Upper lobe of left lung (tissue), 6 donors: ENCODE data around the gene CHST13. TPM values are rescaled to one million over a fixed set of nuclear protein-coding genes. Genes with fewer than 3 reads are reported as not detected.

Experiments
- ATAC-seq, 2 donors: fragments of 200-7000 bp; cut with Tn5 transposase; one replicate each; pipeline ENCODE4 v1.9.1; 2022; ENCODE audit warnings: mild to moderate bottlenecking in 2 of 2, moderate library complexity in 2 of 2; ENCODE audit not compliant: low FRiP score in 2 of 2
- DNase-seq, 2 donors: peaks; one replicate each; pipeline ENCODE4 v3.0.0-alpha.2; 2019 to 2020
- H3K27ac ChIP-seq, 4 donors: fragments of 200-600 bp; sonication (generic); one replicate each; pipeline ENCODE4 v1.5.1; 2016 to 2019
- H3K27me3 ChIP-seq, 4 donors: fragments of 200-600 bp; sonication (generic); one replicate each; pipeline ENCODE4 v1.5.1; 2017 to 2019
- H3K36me3 ChIP-seq, 4 donors: fragments of 200-600 bp; sonication (generic); one replicate each; pipeline ENCODE4 v1.5.1; 2016 to 2019
- H3K4me1 ChIP-seq, 4 donors: fragments of 200-600 bp; sonication (generic); one replicate each; pipeline ENCODE4 v1.5.1; 2018 to 2019
- H3K4me3 ChIP-seq, 4 donors: fragments of 200-600 bp; sonication (generic); one replicate each; pipeline ENCODE4 v1.5.1; 2017 to 2019; ENCODE audit warnings: mild to moderate bottlenecking in 2 of 4, moderate library complexity in 1 of 4
- H3K9me3 ChIP-seq, 4 donors: fragments of 200-600 bp; sonication (generic); one replicate each; pipeline ENCODE4 v1.5.1; 2018 to 2019
- CTCF ChIP-seq, 6 experiments: fragments of 450-650 bp in 4 of 6; fragments of 200-600 bp in 2 of 6; sonication (generic) in 2 of 6; IDR thresholded peaks; one replicate each; pipeline ENCODE4 v1.5.1; 2016 to 2019; ENCODE audit warnings: antibody characterized with exemption in 6 of 6
- EP300 ChIP-seq, 4 donors: sonication (generic); formaldehyde crosslinking; IDR thresholded peaks; one replicate each; pipeline ENCODE4 v1.5.1; 2017; ENCODE audit warnings: antibody characterized with exemption in 4 of 4, control low read depth in 2 of 4
- POLR2A ChIP-seq, 4 donors: fragments of 450-650 bp; IDR thresholded peaks; one replicate each; pipeline ENCODE4 v1.5.1; 2016 to 2017; ENCODE audit warnings: antibody characterized with exemption in 4 of 4, mild to moderate bottlenecking in 2 of 4
- POLR2AphosphoS5 ChIP-seq, 2 donors: sonication (generic); formaldehyde crosslinking; IDR thresholded peaks; one replicate each; pipeline ENCODE4 v1.5.1; 2017; ENCODE audit warnings: antibody characterized with exemption in 2 of 2
- WGBS, 2 donors: methylation state at CpG; one replicate each; pipeline ENCODE4 v1.1.5; 2017 to 2018; 5-methylcytosine and 5-hydroxymethylcytosine counted together
- total RNA-seq, 6 donors: library from RNA; depleted of rRNA in 4 of 6; stranded (reverse); fragments of >200 nt in 4 of 6; gene quantifications; one replicate each; pipeline versions ENCODE4 v1.1.0 to v1.2.1, GENCODE V29; 2016 to 2021
- donor health status: DM: no; HTN: no; CAD: no; lungs with moderate emphysema.
- donor health status: DM: no; HTN: yes; CAD: no; lungs with severe emphysema.

The CHST13 gene
- total RNA-seq, 6 donors from 2014 or later = 0.57 to 3.1 (median 2.0) TPM; not detected in 2

- H3K4me3 ChIP-seq = no peak overlapping the region
- peaks cover 7 to 17% (median 9%) of the 10 kb centered on the region in 4 donors for H3K4me1 ChIP-seq
- WGBS, 2 donors = 75 to 77% methylated on average over 14 of the region's 14 CpGs
- TF ChIP-seq POLR2AphosphoS5 (IDR thresholded peaks at IDR 0.05) = no peak
- TF ChIP-seq EP300 (IDR thresholded peaks at IDR 0.05) = no peak
- no peak for TF ChIP-seq CTCF (IDR thresholded peaks at IDR 0.05)
- TF ChIP-seq POLR2A (IDR thresholded peaks at IDR 0.05) = no peak
- no peaks in the 10 kb centered on the region for H3K27me3 ChIP-seq
- H3K9me3 ChIP-seq = no peaks in the 10 kb centered on the region
- no peak overlapping the region for H3K27ac ChIP-seq
- no peak for DNase-seq
- no peak for ATAC-seq
- no peaks in the 10 kb centered on the region for H3K36me3 ChIP-seq
Observed at GRCh38 chr3:126486360-126486847, 37.6 kb upstream of the CHST13 start.

GRCh38 chr3:126487151-126487771 lies 36.7 kb upstream of the CHST13 start:
- peak overlapping the region in 2 of 4 donors; percentile 34 to 71 for H3K27ac ChIP-seq

GRCh38 chr3:126488185-126488584 lies 35.8 kb upstream of the CHST13 start:
- TF ChIP-seq CTCF (IDR thresholded peaks at IDR 0.05) = no peak
- TF ChIP-seq POLR2A (IDR thresholded peaks at IDR 0.05) = no peak
- no peak for TF ChIP-seq POLR2AphosphoS5 (IDR thresholded peaks at IDR 0.05)
- no peak for TF ChIP-seq EP300 (IDR thresholded peaks at IDR 0.05)
- H3K36me3 ChIP-seq = no peaks in the 10 kb centered on the region
- DNase-seq (no peak), ATAC-seq (no peak)
- no peak overlapping the region for H3K4me3 ChIP-seq
- H3K27me3 ChIP-seq = no peaks in the 10 kb centered on the region
- H3K27ac ChIP-seq = peak overlapping the region in 1 of 4 donors; percentile 71
- no peaks in the 10 kb centered on the region for H3K9me3 ChIP-seq
- peaks cover 7 to 13% (median 9%) of the 10 kb centered on the region in 4 donors for H3K4me1 ChIP-seq
- WGBS, 2 donors = 82 to 88% methylated on average over 12 to 14 of the region's 14 CpGs

More at GRCh38 chr3:126487151-126487771, 36.7 kb upstream of the CHST13 start:
- H3K27me3 ChIP-seq = no peaks in the 10 kb centered on the region
- DNase-seq (peak in 1 of 2 donors; percentile 32), ATAC-seq (peak in 1 of 2 donors; percentile 7)
- no peak overlapping the region for H3K4me3 ChIP-seq
- H3K9me3 ChIP-seq = no peaks in the 10 kb centered on the region
- no peak for TF ChIP-seq POLR2AphosphoS5 (IDR thresholded peaks at IDR 0.05)
- peak in 3 of 6 experiments; percentile 11 to 22 (median 12) for TF ChIP-seq CTCF (IDR thresholded peaks at IDR 0.05)
- TF ChIP-seq POLR2A (IDR thresholded peaks at IDR 0.05) = no peak
- TF ChIP-seq EP300 (IDR thresholded peaks at IDR 0.05) = no peak
- peaks cover 7 to 13% (median 9%) of the 10 kb centered on the region in 4 donors for H3K4me1 ChIP-seq
- whole genome bisulfite sequencing, 2 donors = 45 to 47% methylated on average over 5 to 17 of the region's 17 CpGs
- no peaks in the 10 kb centered on the region for H3K36me3 ChIP-seq

- Histone ChIP-seq H3K4me1 (peaks cover 7 to 13% (median 9%) of the 10 kb centered on the region in 4 donors), H3K27me3 (no peaks in the 10 kb centered on the region), H3K9me3 (no peaks in the 10 kb centered on the region), H3K36me3 (no peaks in the 10 kb centered on the region), H3K27ac (no peak overlapping the region), H3K4me3 (no peak overlapping the region)
- DNase-seq (no peak), ATAC-seq (no peak)
- WGBS, 2 donors = 93 to 96% methylated on average over 16 of the region's 16 CpGs
- no peak for TF ChIP-seq POLR2AphosphoS5 (IDR thresholded peaks at IDR 0.05)
- no peak for TF ChIP-seq EP300 (IDR thresholded peaks at IDR 0.05)
- TF ChIP-seq POLR2A (IDR thresholded peaks at IDR 0.05) = no peak
- no peak for TF ChIP-seq CTCF (IDR thresholded peaks at IDR 0.05)
Observed at GRCh38 chr3:126488886-126489569, 34.9 kb upstream of the CHST13 start.
